ENCODE measurements around the gene TTLL5.

Gene TTLL5

GRCh38 chr14:75700295-75700694 lies 39.2 kb downstream of the TTLL5 start:
- Histone ChIP-seq H3K4me1 (no peaks in the 10 kb centered on the region), H2AFZ (no peak overlapping the region), H3K79me2 (no peaks in the 10 kb centered on the region), H3K27ac (no peak overlapping the region), H3K4me3 (ENCODE audit: low read depth, low read length) (no peak overlapping the region), H3K9me3 (ENCODE audit: control insufficient read depth, low read length) (no peaks in the 10 kb centered on the region), H3K4me2 (ENCODE audit: low read length) (no peak overlapping the region), H3K9ac (no peak overlapping the region), H3K36me3 (ENCODE audit: control insufficient read depth, insufficient read depth, low read length) (no peaks in the 10 kb centered on the region), H3K27me3 (ENCODE audit: control insufficient read depth, insufficient read depth, low read length) (no peaks in the 10 kb centered on the region)
- TF ChIP-seq CTCF (IDR thresholded peaks at IDR 0.05), result no peak

- Histone ChIP-seq H3K4me1 (no peaks in the 10 kb centered on the region), H3K27ac (no peak overlapping the region), H3K79me2 (no peaks in the 10 kb centered on the region), H2AFZ (no peak overlapping the region), H3K27me3 (ENCODE audit: control insufficient read depth, insufficient read depth, low read length) (no peaks in the 10 kb centered on the region), H3K9ac (no peak overlapping the region), H3K9me3 (ENCODE audit: control insufficient read depth, low read length) (no peaks in the 10 kb centered on the region), H3K36me3 (ENCODE audit: control insufficient read depth, insufficient read depth, low read length) (no peaks in the 10 kb centered on the region), H3K4me2 (ENCODE audit: low read length) (no peak overlapping the region), H3K4me3 (ENCODE audit: low read depth, low read length) (no peak overlapping the region)
- no peak for TF ChIP-seq CTCF (IDR thresholded peaks at IDR 0.05)
Observed at GRCh38 chr14:75702122-75702521, 41.1 kb downstream of the TTLL5 start.

- H3K27me3 ChIP-seq (ENCODE audit: control insufficient read depth, insufficient read depth, low read length), result no peaks in the 10 kb centered on the region
- no peaks in the 10 kb centered on the region for H3K36me3 ChIP-seq (ENCODE audit: control insufficient read depth, insufficient read depth, low read length)
- H3K9ac ChIP-seq, result no peak overlapping the region
- no peak for TF ChIP-seq CTCF (IDR thresholded peaks at IDR 0.05)
- H3K4me3 ChIP-seq (ENCODE audit: low read depth, low read length), result no peak overlapping the region
- H3K4me1 ChIP-seq, result no peaks in the 10 kb centered on the region
- no peak overlapping the region for H3K27ac ChIP-seq
- no peaks in the 10 kb centered on the region for H3K79me2 ChIP-seq
- H3K4me2 ChIP-seq (ENCODE audit: low read length), result no peak overlapping the region
- no peaks in the 10 kb centered on the region for H3K9me3 ChIP-seq (ENCODE audit: control insufficient read depth, low read length)
- no peak overlapping the region for H2AFZ ChIP-seq
Observed at GRCh38 chr14:75702616-75703261, 41.7 kb downstream of the TTLL5 start.

GRCh38 chr14:75703467-75703866 lies 42.4 kb downstream of the TTLL5 start:
- Histone ChIP-seq H3K9me3 (ENCODE audit: control insufficient read depth, low read length) (no peaks in the 10 kb centered on the region), H3K4me1 (no peaks in the 10 kb centered on the region), H3K79me2 (no peaks in the 10 kb centered on the region), H3K27me3 (ENCODE audit: control insufficient read depth, insufficient read depth, low read length) (no peaks in the 10 kb centered on the region), H2AFZ (no peak overlapping the region), H3K4me2 (ENCODE audit: low read length) (no peak overlapping the region), H3K36me3 (ENCODE audit: control insufficient read depth, insufficient read depth, low read length) (no peaks in the 10 kb centered on the region), H3K9ac (no peak overlapping the region), H3K27ac (no peak overlapping the region), H3K4me3 (ENCODE audit: low read depth, low read length) (no peak overlapping the region)
- TF ChIP-seq CTCF (IDR thresholded peaks at IDR 0.05), result no peak

GRCh38 chr14:75705014-75705413 lies 44.0 kb downstream of the TTLL5 start:
- Histone ChIP-seq H3K4me1 (no peaks in the 10 kb centered on the region), H2AFZ (no peak overlapping the region), H3K9me3 (ENCODE audit: control insufficient read depth, low read length) (no peaks in the 10 kb centered on the region), H3K4me3 (ENCODE audit: low read depth, low read length) (no peak overlapping the region), H3K4me2 (ENCODE audit: low read length) (no peak overlapping the region), H3K36me3 (ENCODE audit: control insufficient read depth, insufficient read depth, low read length) (no peaks in the 10 kb centered on the region), H3K27ac (no peak overlapping the region), H3K27me3 (ENCODE audit: control insufficient read depth, insufficient read depth, low read length) (no peaks in the 10 kb centered on the region), H3K9ac (no peak overlapping the region), H3K79me2 (no peaks in the 10 kb centered on the region)
- no peak for TF ChIP-seq CTCF (IDR thresholded peaks at IDR 0.05)

Data from parathyroid adenoma (tissue), 2 donors.